HCT116 (cell line): Measurements from ENCODE around the gene MRPL39. TPM values are rescaled to one million over a fixed set of nuclear protein-coding genes. Genes with fewer than 3 reads are reported as not detected.

Experiments used
- ATAC-seq: fragments of 200-7000 bp; cut with Tn5 transposase; 2 replicates; pipeline ENCODE4 v1.9.1; 2020; ENCODE audit warnings: mild to moderate bottlenecking, moderate library complexity
- BruUV-seq: library from RNA; stranded (reverse); fragments of 400-500 nt; replicated peaks from 2 replicates; lab custom pipeline; 2021; lab: Mats Ljungman, UMichigan
- CTCF ChIA-PET: fragments of 300-600 bp; sonication (Branson Sonifier 250); formaldehyde crosslinking; loops from one replicate; lab custom pipeline; 2021; ENCODE audit warnings: antibody characterized with exemption; lab: Charles Lee
- POLR2A ChIA-PET: fragments of 300-600, 350-600 bp; sonication (Branson Sonifier 250); formaldehyde crosslinking; loops from one replicate; lab custom pipeline; 2021; ENCODE audit warnings: antibody characterized with exemption; lab: Charles Lee
- RAD21 ChIA-PET, 2 experiments: fragments of 300-600 bp; sonication (Branson Sonifier 250); formaldehyde crosslinking; loops; one replicate each; lab custom pipeline; 2023; ENCODE audit warnings: low total read pairs in 2 of 2; ENCODE audit not compliant: uncharacterized antibody in 2 of 2, unreplicated experiment in 2 of 2, low non-redundant PET in 1 of 2; lab: Charles Lee
- DNase-seq: peaks from one replicate; pipeline ENCODE4 v3.0.0-alpha.2; 2010; ENCODE audit warnings: low read depth, low spot score
- H2AFZ ChIP-seq: fragments of 200-600 bp; shearing (Covaris generic), sonication (generic); 2 replicates; pipeline ENCODE4 v1.6.1; 2017; ENCODE audit warnings: low read depth, mixed run types, mixed read lengths, antibody characterized with exemption, low read length; ENCODE audit not compliant: poor library complexity, severe bottlenecking
- H3K27ac ChIP-seq: 2 replicates; pipeline ENCODE4 v1.5.1; 2012; ENCODE audit warnings: low read depth, low read length
- H3K27me3 ChIP-seq: fragments of 200-600 bp; sonication (generic); 2 replicates; pipeline ENCODE4 v1.6.1; 2016; ENCODE audit warnings: mixed run types, low read length, mixed read lengths; ENCODE audit not compliant: insufficient read depth
- H3K36me3 ChIP-seq, 2 experiments: fragments of 200-500 bp in 1 of 2; fragments of 200-600 bp in 1 of 2; sonication (Bioruptor generic) in 1 of 2; sonication (generic) in 1 of 2; 2 replicates each; pipeline versions ENCODE4 v1.5.1 to v1.6.1; 2014 to 2016; ENCODE audit warnings: low read length in 2 of 2, inconsistent platforms in 1 of 2, mixed read lengths in 1 of 2, mixed run types in 1 of 2; ENCODE audit not compliant: insufficient read depth in 2 of 2, control insufficient read depth in 1 of 2
- H3K4me1 ChIP-seq, 2 experiments: fragments of 200-600 bp in 1 of 2; sonication (generic) in 1 of 2; 2 replicates each; pipeline versions ENCODE4 v1.5.1 to v1.6.1; 2012 to 2017; ENCODE audit warnings: low read length in 2 of 2, inconsistent platforms in 1 of 2, mild to moderate bottlenecking in 1 of 2, mixed read lengths in 1 of 2, mixed run types in 1 of 2, moderate library complexity in 1 of 2; ENCODE audit not compliant: insufficient read depth in 2 of 2, control insufficient read depth in 1 of 2
- H3K4me2 ChIP-seq: fragments of 200-600 bp; sonication (generic); 2 replicates; pipeline ENCODE4 v1.6.1; 2017; ENCODE audit warnings: mixed run types, low read length, mixed read lengths
- H3K4me3 ChIP-seq, 2 experiments: fragments of 200-600 bp in 1 of 2; sonication (generic) in 1 of 2; replicated peaks in 1 of 2; 2 replicates each; pipeline ENCODE4 v1.5.1; 2011 to 2016; ENCODE audit warnings: low read length in 2 of 2, control low read depth in 1 of 2, low read depth in 1 of 2, mild to moderate bottlenecking in 1 of 2, mixed read lengths in 1 of 2, mixed run types in 1 of 2
- H3K79me2 ChIP-seq: fragments of 200-600 bp; sonication (generic); 2 replicates; pipeline ENCODE4 v1.6.1; 2017; ENCODE audit warnings: mild to moderate bottlenecking, mixed run types, low read length, moderate library complexity, mixed read lengths; ENCODE audit not compliant: insufficient read depth
- H3K9ac ChIP-seq: fragments of 200-600 bp; sonication (generic); 2 replicates; pipeline ENCODE4 v1.6.1; 2016; ENCODE audit warnings: low read length, mixed read lengths
- H3K9me2 ChIP-seq: fragments of 200-600 bp; sonication (generic), shearing (Covaris generic); 2 replicates; pipeline ENCODE4 v1.6.1; 2017; ENCODE audit warnings: mixed run types, mild to moderate bottlenecking, moderate library complexity; ENCODE audit not compliant: insufficient read depth
- H3K9me3 ChIP-seq, 2 experiments: fragments of 200-500 bp in 1 of 2; fragments of 200-600 bp in 1 of 2; sonication (Bioruptor generic) in 1 of 2; sonication (generic) in 1 of 2; 2 replicates each; pipeline ENCODE4 v1.6.1; 2014 to 2017; ENCODE audit warnings: low read length in 2 of 2, mixed read lengths in 2 of 2, inconsistent platforms in 1 of 2, low read depth in 1 of 2, mild to moderate bottlenecking in 1 of 2, mixed run types in 1 of 2, moderate library complexity in 1 of 2; ENCODE audit not compliant: control insufficient read depth in 1 of 2, insufficient read depth in 1 of 2
- H4K20me1 ChIP-seq: fragments of 200-600 bp; sonication (generic), shearing (Covaris generic); 2 replicates; pipeline ENCODE4 v1.6.1; 2017; ENCODE audit warnings: mixed run types, mild to moderate bottlenecking, moderate library complexity; ENCODE audit not compliant: insufficient read depth
- ELF1 ChIP-seq: IDR thresholded peaks from 2 replicates; pipeline ENCODE4 v1.6.1; 2012; ENCODE audit warnings: low read depth, borderline replicate concordance
- EZH2phosphoT487 ChIP-seq: fragments of 200-600 bp; IDR thresholded peaks from 2 replicates; pipeline ENCODE4 v1.6.1; 2018; ENCODE audit warnings: antibody characterized with exemption, borderline replicate concordance
- FOSL1 ChIP-seq: IDR thresholded peaks from 2 replicates; pipeline ENCODE4 v1.6.1; 2012; ENCODE audit warnings: low read depth
- POLR2AphosphoS5 ChIP-seq: IDR thresholded peaks from 2 replicates; pipeline ENCODE4 v1.6.1; 2011; ENCODE audit warnings: mild to moderate bottlenecking, low read depth, low read length, moderate library complexity
- SIN3A ChIP-seq: IDR thresholded peaks from 2 replicates; pipeline ENCODE4 v1.6.1; 2012; ENCODE audit warnings: low read depth
- SP1 ChIP-seq: IDR thresholded peaks from 2 replicates; pipeline ENCODE4 v1.6.1; 2012; ENCODE audit warnings: low read depth
- TCF7L2 ChIP-seq: IDR thresholded peaks from 2 replicates; pipeline ENCODE4 v1.7.0; 2011; ENCODE audit warnings: borderline replicate concordance, inconsistent platforms; ENCODE audit not compliant: insufficient read depth, insufficient read length; ENCODE audit errors: extremely low read depth
- YY1 ChIP-seq: IDR thresholded peaks from 2 replicates; pipeline ENCODE4 v1.6.1; 2011; ENCODE audit warnings: low read length, low read depth, moderate library complexity, mild to moderate bottlenecking; ENCODE audit not compliant: insufficient replicate concordance; ENCODE audit errors: extremely low read depth
- ZFX ChIP-seq: fragments of 450-650 bp; IDR thresholded peaks from 2 replicates; pipeline ENCODE4 v1.6.1; 2017
- ZNF274 ChIP-seq: fragments of 200-500 bp; sonication (Bioruptor generic); IDR thresholded peaks from 2 replicates; pipeline ENCODE4 v1.6.1; 2014; ENCODE audit warnings: mild to moderate bottlenecking, low read depth, low read length, inconsistent platforms
- intact Hi-C: fragments of 100-400 bp; cut with micrococcal nuclease; formaldehyde crosslinking; loops from 2 replicates; pipeline ENCODE4 v1.10.0; 2022
- total RNA-seq: library from RNA; stranded (reverse); gene quantifications from one replicate; pipeline ENCODE4 v1.2.1, GENCODE V29; 2021; ENCODE audit not compliant: unreplicated experiment
- TF ChIP-seq, protein P1 (sequence below): IDR thresholded peaks from 2 replicates; pipeline ENCODE4 v1.6.1; 2012; ENCODE audit warnings: low read depth
- TF ChIP-seq, protein P2 (sequence below), 3 experiments: fragments of 200-600 bp in 1 of 3; sonication (generic) in 1 of 3; IDR thresholded peaks in 2 of 3; conservative IDR thresholded peaks in 1 of 3; 2 replicates each; pipeline ENCODE4 v1.5.1; 2012 to 2017; ENCODE audit warnings: low read depth in 2 of 3, low read length in 2 of 3, antibody characterized with exemption in 1 of 3, borderline replicate concordance in 1 of 3, control low read depth in 1 of 3, mild to moderate bottlenecking in 1 of 3, mixed read lengths in 1 of 3, mixed run types in 1 of 3, moderate library complexity in 1 of 3; ENCODE audit not compliant: insufficient read depth in 1 of 3
- TF ChIP-seq, protein P3 (sequence below): IDR thresholded peaks from 2 replicates; pipeline ENCODE4 v1.6.1; 2012
- TF ChIP-seq, protein P4 (sequence below): IDR thresholded peaks from 2 replicates; pipeline ENCODE4 v1.6.1; 2011; ENCODE audit warnings: mild to moderate bottlenecking, low read length, moderate library complexity; ENCODE audit not compliant: insufficient replicate concordance; ENCODE audit errors: extremely low read depth

The MRPL39 gene
- total RNA-seq, 1 experiment from 2014 or later = 41.1 TPM

DNA sequence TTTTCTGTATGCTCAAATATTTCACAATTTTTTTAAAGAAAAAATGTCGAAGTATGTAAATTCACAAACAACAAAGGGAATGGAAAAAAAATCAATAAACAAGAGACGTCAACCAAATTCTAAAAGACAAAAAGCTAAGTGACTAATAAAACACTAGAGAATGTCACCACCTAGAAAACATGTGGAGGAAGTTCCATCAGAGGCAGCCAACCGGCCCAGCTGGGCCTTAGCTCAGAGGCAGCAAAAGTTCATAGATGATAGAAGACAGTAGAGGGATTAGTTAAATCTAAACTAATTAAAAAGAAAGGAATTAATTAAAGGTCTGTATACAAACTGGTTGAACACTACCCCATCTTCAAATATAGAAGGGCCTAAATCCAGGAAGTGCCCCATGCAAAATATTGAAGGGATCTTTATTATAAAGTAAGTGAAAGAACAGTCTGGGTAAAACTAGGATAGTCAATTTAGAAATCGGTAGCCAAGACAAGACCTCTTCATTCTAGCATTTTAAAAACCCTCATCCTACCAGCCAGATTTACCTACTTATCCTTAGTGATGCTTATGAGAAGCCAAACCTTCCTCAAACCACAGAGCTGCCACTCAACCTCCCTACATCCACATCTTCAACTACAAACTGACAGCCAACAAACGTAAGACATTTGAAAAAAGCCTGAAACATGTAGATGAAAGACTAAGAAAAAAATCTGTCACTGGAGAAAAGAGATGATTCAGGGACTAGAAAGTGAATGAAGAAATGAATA lies 23.7 kb downstream of the MRPL39 start:
- TF ChIP-seq TCF7L2 (no peak), YY1 (no peak), ZNF274 (no peak), FOSL1 (no peak), ELF1 (no peak), SP1 (no peak), EZH2phosphoT487 (no peak), ZFX (no peak), POLR2AphosphoS5 (no peak), SIN3A (no peak)
- TF ChIP-seq, protein P1, sequence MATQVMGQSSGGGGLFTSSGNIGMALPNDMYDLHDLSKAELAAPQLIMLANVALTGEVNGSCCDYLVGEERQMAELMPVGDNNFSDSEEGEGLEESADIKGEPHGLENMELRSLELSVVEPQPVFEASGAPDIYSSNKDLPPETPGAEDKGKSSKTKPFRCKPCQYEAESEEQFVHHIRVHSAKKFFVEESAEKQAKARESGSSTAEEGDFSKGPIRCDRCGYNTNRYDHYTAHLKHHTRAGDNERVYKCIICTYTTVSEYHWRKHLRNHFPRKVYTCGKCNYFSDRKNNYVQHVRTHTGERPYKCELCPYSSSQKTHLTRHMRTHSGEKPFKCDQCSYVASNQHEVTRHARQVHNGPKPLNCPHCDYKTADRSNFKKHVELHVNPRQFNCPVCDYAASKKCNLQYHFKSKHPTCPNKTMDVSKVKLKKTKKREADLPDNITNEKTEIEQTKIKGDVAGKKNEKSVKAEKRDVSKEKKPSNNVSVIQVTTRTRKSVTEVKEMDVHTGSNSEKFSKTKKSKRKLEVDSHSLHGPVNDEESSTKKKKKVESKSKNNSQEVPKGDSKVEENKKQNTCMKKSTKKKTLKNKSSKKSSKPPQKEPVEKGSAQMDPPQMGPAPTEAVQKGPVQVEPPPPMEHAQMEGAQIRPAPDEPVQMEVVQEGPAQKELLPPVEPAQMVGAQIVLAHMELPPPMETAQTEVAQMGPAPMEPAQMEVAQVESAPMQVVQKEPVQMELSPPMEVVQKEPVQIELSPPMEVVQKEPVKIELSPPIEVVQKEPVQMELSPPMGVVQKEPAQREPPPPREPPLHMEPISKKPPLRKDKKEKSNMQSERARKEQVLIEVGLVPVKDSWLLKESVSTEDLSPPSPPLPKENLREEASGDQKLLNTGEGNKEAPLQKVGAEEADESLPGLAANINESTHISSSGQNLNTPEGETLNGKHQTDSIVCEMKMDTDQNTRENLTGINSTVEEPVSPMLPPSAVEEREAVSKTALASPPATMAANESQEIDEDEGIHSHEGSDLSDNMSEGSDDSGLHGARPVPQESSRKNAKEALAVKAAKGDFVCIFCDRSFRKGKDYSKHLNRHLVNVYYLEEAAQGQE = no peak
- TF ChIP-seq, protein P2, sequence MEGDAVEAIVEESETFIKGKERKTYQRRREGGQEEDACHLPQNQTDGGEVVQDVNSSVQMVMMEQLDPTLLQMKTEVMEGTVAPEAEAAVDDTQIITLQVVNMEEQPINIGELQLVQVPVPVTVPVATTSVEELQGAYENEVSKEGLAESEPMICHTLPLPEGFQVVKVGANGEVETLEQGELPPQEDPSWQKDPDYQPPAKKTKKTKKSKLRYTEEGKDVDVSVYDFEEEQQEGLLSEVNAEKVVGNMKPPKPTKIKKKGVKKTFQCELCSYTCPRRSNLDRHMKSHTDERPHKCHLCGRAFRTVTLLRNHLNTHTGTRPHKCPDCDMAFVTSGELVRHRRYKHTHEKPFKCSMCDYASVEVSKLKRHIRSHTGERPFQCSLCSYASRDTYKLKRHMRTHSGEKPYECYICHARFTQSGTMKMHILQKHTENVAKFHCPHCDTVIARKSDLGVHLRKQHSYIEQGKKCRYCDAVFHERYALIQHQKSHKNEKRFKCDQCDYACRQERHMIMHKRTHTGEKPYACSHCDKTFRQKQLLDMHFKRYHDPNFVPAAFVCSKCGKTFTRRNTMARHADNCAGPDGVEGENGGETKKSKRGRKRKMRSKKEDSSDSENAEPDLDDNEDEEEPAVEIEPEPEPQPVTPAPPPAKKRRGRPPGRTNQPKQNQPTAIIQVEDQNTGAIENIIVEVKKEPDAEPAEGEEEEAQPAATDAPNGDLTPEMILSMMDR (IDR thresholded peaks at IDR 0.05 in 2 of 3, conservative IDR thresholded peaks at IDR 0.05 in 1 of 3; ENCODE audit: borderline replicate concordance in 1 of 3, insufficient read depth in 1 of 3, low read depth in 2 of 3, low read length in 2 of 3) = no peak
- TF ChIP-seq, protein P3, sequence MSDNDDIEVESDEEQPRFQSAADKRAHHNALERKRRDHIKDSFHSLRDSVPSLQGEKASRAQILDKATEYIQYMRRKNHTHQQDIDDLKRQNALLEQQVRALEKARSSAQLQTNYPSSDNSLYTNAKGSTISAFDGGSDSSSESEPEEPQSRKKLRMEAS = no peak
- TF ChIP-seq, protein P4, sequence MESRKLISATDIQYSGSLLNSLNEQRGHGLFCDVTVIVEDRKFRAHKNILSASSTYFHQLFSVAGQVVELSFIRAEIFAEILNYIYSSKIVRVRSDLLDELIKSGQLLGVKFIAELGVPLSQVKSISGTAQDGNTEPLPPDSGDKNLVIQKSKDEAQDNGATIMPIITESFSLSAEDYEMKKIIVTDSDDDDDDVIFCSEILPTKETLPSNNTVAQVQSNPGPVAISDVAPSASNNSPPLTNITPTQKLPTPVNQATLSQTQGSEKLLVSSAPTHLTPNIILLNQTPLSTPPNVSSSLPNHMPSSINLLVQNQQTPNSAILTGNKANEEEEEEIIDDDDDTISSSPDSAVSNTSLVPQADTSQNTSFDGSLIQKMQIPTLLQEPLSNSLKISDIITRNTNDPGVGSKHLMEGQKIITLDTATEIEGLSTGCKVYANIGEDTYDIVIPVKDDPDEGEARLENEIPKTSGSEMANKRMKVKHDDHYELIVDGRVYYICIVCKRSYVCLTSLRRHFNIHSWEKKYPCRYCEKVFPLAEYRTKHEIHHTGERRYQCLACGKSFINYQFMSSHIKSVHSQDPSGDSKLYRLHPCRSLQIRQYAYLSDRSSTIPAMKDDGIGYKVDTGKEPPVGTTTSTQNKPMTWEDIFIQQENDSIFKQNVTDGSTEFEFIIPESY = no peak
- no peaks in the 10 kb centered on the region for H3K4me1 ChIP-seq
- ATAC-seq (no peak), DNase-seq (no peak)
- CTCF ChIA-PET = no interaction called here
- H4K20me1 ChIP-seq = no peaks in the 10 kb centered on the region
- no peaks in the 10 kb centered on the region for H3K27me3 ChIP-seq
- no TSS peak for BruUV-seq
- H3K4me3 ChIP-seq = no peak overlapping the region
- H3K9ac ChIP-seq = no peak overlapping the region
- no peak overlapping the region for H3K27ac ChIP-seq
- POLR2A ChIA-PET = no interaction called here
- intact Hi-C loops = no loop called here
- peaks cover 4 to 6% of the 10 kb centered on the region in 2 experiments; a peak in 3 of 4 replicates for H3K36me3 ChIP-seq
- no peaks in the 10 kb centered on the region for H3K9me3 ChIP-seq
- H3K79me2 ChIP-seq = no peaks in the 10 kb centered on the region
- H3K4me2 ChIP-seq = no peak overlapping the region
- H3K9me2 ChIP-seq = no peaks in the 10 kb centered on the region
- H2AFZ ChIP-seq = no peak overlapping the region
- RAD21 ChIA-PET = no interaction called here
